Inferior parietal cortex (tissue), 1 donor: ENCODE results near the gene RAB10.
"Not testable (repeated sequence)": the region's sequence is repeated elsewhere in the genome, so short reads cannot be mapped to it uniquely, and the experiment has no call there.

ENCODE experiments used
- DNase-seq: peaks from one replicate; pipeline ENCODE4 v3.0.0-alpha.2; 2016; ENCODE audit errors: extremely low spot score

The RAB10 gene

DNA sequence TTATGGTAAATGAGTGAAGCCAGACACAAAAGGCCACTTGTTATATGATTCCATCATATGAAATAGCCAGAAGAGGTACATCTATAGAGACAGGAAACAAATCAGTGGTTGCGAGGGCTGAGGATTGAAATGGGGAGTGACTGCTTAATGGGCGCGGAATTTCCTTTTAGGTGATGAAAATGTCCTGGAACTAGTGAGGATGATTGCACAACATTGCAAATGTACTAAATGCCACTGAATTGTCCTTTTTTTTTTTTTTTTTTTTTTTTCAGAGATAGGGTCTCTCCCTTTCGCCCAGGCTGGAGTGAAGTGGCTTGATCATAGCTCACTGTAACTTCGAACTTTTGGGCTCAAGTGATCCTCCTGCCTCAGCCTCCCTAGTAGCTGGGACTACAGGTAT is 123.7 kb downstream of the RAB10 start:
- DNase-seq: no peak

DNA sequence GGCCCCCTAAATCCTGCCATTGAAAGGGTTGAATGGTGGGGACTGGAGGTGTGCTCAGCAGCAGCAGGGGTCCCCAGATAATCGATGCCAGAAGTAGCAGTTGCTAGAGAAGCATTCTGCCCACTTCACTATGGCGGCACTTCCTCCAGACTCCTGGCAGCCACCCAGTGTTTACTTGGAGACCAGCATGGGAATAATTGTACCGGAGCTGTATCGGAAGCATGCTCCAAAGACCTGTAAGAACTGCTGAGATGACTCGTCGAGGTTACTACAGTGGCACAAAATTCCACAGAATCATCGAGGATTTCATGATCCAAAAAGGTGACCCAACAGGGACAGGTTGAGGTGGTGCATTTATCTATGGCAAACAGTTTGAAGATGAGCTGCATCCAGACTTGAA is 128.0 kb downstream of the RAB10 start:
- no peak for DNase-seq

DNA sequence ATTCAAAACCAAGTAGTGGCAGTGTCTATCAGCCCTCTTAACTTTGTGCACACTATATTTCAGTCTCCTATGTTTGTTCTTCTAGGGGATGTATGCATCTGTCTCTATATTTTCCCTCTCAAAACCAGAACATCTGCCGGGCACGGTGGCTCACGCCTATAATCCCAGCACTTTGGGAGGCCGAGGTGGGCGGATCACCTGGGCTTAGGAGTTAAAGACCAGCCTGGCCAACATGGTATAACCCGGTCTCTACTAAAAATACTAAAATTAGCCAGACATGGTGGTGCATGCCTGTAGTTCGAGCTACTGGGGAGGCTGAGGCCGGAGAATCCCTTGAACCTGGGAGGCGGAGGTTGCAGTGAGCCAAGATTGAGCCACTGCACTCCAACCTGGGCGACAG is 129.1 kb downstream of the RAB10 start:
- no peak for DNase-seq

DNA sequence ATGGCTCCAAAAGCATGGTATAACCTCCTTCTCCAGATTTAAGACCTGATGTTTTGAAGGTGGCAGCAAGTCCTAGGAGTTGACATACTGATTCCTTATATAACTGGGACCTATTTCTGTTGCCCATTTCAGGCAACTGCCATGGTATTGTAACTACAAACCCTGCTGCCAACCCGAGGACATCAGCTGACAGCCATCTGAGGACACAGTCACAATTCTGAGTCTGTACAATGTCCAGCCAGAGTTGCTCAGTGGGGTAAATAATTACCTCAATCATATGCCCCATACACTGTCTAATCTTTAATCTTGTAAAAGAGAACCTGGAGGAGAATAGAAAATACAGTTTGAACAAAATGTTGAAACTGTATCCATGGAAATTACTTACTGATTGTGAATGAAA is 130.3 kb downstream of the RAB10 start:
- peak; percentile 57 for DNase-seq

DNA sequence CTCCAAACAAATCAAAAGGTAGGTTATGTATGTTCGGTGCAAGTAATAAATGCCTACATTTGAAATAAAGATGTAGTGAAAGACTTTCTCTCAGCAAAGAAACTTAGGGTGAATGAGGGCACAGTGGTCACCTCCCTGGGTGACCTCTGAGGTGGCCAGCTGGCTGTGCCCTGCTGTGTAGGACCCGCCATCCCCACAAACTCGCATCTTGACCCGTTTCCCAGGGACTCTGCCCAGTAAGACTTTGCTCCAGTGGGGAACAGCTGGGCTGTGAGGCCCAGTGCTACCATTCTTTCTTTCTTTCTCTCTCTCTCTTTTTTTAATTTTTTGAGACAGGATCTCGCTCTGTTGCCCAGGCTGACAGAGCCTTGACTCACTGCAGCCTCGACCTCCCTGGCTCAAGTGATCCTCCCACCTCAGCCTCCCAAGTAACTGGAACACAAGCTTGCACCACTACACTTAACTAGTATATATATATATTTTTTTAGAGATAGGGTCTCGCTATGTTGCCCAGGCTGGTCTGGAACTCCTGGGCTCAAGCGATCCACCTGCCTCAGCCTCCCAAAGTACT is 130.8 kb downstream of the RAB10 start:
- DNase-seq: no peak

DNA sequence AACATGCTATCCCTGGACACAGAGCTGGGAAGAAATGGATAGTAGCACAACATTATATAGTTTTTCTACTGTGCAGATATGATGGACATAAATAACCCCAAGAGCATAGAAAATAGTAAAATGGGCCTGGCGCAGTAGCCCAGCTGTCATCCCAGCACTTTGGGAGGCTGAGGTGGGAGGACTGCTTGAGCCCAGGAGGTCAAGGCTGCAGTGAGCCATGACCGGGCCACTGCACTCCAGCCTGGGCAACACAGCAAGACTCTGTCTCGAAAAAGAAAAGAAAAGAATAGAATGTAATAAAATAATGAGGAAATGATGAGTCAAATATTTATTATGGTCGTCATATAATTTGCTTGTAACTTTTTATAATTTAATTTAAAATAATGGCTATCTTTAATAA is 131.5 kb downstream of the RAB10 start:
- DNase-seq: no peak

DNA sequence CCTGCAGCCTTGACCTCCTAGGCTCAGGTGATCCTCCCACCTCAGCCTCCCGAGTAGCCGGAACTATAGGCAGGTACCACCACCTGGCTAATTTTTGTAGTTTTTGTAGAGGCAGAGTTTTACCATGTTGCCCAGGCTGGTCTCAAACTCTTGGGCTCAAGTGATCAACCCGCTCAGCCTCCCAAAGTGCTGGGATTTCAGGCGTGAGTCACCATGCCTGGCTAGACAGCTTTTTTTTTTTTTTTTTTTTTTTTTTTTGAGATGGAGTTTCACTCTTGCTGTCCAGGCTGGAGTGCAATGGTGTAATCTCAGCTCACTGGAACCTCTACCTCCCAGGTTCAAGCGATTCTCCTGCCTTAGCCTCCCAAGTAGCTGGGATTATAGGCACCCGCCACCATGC is 132.7 kb downstream of the RAB10 start:
- DNase-seq: not testable (repeated sequence)

DNA sequence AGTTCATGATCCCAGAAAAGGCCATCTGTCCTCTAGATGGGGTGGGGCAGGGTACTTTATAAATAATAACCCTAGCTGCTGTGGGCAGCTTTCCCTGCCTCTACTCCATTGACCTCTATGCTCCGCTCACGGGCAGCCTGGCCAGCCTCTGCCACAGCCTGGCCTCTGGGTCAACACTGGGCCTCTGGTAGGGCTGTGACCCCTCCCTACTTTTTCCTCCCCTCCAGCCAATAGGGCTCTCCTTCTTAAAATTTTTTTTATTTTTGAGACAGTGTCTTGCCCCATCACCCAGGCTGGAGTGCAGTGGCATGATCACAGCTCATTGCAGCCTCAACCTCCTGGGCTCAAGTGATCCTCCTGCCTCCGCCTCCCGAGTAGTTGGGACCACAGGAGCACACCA is 134.9 kb downstream of the RAB10 start:
- DNase-seq: no peak

DNA sequence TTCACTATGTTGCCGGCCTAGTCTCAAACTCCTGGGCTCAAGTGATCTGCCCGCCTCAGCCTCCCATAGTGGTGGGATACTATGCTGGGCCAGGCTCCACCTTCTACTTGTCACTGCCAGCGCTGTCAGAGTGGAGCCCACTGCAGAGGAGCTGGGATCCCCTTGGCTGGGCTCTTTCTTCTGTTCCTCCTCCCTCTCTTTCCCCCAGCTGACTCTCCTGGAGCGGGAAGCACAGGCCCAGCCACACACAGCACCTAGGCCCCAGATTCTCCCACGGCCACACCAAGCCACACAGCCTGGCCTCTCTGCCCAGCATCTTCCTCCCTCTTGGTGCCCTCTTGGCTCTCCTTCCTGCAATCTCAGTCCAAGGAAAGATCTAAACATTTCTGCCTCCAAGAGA is 135.3 kb downstream of the RAB10 start:
- DNase-seq: no peak

DNA sequence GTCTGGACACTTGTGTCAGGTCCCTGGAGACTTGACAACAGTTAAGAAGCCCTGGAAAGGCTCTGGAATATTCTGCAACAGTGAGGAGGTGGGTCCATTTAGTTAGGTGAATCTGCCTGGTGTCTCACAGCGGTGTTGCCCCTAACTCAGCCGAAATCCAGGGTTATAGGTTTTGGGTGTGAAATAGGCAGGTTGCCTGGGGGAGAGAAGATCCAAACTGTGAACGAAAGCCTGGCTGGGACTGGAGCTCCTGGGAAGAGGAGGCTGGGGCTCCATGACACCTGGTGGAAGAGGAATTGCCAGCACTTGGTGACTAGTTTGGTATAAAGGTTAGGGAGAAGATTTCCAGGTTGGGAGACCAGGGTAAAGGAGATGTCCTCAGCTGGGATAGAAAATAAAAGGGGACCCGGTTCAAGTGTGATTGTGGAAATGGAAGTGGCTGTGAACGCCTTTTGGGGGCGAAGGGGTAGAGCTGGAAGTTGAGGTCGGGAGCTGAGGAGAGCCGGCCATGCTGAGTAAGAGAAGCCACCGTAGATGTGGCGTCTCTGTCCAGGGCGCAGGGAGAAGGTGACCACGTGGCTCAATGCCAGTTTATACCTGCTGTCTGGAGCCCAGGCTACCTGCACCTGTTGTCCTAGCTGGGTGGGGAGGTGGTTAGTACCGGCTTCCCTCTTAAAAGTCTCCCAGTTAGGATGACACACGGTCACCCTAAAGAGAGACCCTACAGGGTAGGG is 136.0 kb downstream of the RAB10 start:
- DNase-seq: no peak

DNA sequence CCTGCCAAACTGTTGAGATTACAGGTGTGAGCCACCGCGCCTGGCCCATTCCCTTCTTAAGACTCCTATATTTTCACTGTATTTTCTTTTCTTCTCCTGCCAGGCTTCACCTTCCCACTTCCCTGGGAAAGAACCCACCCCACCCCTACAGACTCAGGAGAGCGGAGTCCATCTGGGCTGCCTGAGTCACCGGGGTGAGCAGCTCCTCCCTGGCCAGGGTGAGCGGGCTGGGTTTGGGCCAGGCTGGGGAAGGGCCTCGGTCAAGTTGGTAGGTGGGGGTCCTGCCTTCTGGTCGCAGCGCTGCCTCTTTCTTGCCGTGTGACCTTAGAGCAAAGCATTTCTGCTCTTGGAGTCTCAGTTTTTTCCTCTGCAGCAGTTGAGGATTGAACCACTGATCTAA is 136.9 kb downstream of the RAB10 start:
- DNase-seq: no peak

DNA sequence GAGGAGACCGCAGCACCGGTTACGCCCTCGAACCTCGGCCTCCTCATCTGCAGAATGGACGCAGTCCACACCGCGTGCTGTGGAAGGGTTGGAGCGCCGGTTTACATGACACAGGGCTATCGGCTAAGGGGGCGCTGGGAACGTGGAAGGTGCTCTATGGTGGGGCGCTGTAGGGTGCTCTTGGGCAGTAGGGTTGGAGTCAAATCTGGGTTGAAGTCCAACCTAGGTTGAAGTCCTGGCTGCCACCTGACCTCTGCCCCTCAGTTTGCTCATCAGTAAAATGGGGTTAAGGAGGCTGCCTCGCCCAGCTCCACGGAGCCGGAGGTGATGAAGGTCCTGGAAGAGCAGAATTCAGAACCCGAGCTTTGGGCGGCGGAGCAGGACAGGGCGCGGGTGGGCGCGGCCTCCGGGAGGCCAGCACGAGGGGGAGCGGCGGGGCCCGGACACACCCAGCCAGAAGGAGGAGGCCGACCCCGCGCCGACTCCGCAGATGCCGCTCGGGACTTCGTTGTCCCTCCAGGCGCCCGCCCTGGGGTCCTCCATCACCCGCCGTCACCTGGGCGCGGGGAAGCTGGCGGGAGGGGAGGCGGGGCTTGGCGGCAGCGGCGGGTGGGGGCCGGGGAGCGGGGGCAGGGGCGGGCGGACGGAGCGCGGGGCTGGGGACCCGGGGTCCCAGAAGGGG is 138.4 kb downstream of the RAB10 start:
- DNase-seq: no peak

DNA sequence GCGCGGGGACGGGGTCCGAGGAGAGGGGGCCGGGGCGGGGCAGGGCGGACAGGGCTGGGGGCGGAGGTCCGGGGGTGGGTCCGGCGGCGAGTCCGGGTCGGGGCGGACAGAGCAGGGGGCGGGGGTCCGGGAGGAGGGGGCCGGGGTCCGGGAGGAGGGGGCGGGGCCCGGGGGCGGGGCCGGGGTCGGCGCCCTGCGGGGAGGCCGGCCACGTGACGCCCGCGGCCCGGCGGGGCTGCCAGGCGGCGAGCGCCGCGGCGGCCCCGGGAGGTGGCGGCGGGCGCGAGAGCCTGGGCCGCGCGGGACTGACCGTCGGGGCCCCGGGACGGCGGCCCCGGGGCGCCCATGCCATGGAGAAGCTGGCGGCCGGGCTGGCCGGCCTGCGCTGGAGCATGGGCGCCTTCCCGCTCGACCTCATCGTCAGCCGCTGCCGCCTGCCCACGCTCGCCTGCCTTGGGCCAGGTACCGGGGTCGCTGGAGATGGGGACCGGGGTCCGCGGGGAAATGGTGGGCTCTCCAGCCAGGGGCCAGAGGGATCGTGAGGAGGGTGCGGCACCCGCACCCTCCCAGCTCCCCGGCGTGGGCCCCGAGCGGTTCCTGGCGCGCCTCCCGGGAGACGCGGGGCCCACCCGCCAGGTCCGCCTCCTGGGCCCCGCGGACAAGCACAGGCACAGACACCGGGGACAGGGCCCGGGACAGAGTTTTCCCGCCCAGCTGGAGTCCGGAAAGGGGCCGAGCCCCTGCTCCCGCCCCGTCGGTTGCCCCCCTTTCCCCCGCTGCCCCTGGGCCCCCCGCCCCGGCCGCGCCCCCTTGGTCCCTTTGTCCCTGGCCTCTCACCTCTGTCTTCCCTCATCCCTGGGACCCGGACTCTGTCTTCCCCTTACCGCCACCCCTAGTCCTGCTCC is 139.2 kb downstream of the RAB10 start, which contains the start of gene GAREM2:
TSS of gene GAREM2 (plus strand) at position 218 of the 905 bp plus-strand sequence. CDS start at position 351, 133 bp downstream.
- DNase-seq: no peak

DNA sequence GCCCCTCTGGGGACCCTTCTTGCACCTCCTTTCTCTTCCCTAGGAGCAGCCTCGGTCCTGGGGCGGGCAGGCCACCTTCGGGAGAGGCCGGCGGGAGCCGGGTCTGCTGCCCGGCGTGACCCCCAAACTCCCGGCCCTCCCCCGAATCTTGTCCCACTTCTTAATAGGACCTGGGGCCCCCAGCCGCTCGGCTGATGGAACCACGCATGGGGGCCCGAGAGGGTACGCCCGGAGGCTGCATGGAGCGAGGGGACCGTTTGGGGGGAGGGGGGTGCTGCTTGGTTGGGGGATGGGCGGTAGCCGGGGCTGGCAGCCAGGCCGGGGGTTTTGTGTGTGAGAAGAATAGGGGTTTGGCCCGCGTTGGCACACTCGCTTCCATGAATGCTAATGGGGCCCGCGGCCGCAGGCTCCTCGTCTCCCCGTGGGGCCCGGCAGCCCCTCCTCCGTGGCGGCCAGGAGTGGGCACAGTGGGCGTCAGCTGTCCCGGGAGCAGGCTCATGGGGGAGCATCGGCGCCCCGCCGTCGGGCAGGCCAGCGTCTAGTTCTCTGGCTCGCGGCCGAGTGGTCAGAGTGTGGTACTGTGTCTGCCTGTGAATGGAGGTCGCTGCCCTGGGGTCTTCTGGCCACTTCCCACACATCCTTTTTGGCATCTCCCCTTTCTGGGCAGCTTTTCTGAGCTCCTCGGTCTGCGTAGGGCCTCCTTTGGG is 140.0 kb downstream of the RAB10 start:
- no peak for DNase-seq

DNA sequence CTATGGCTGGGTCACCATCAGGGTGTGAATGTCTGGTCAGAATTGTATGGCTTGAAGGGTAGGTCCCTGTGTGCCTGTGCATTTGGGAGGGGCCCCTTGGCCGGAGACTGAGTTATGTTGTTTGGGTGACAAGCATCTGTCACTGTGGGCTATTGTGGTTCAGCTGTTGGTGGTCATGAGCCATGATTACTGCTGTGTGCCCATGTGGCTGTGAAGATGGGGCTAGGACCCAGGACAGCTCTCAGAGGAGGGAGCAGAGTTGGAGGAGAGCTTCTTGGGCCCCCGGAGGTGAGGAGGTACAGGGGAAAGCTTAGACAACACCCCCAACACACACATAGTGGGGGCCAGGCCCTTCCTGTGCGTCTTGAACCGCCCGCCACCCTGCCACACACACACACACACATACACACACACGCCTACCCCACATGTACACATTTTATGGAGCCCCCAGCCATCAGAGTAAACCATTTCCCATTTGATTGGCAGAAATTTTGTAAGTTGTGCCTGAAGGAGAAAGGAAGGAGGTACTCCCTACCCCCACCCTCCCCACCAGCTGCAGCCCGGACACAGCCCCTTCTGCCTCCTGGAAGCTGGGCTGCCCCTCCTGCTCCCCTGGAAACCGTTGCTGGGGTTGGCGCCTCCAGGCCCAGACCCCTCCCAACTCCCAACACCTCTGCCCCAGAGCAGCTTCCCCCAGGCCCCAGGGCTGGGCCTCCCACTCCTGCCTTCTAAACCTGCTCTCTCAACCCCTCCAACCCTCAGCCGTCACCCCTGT is 141.0 kb downstream of the RAB10 start:
- DNase-seq: no peak

DNA sequence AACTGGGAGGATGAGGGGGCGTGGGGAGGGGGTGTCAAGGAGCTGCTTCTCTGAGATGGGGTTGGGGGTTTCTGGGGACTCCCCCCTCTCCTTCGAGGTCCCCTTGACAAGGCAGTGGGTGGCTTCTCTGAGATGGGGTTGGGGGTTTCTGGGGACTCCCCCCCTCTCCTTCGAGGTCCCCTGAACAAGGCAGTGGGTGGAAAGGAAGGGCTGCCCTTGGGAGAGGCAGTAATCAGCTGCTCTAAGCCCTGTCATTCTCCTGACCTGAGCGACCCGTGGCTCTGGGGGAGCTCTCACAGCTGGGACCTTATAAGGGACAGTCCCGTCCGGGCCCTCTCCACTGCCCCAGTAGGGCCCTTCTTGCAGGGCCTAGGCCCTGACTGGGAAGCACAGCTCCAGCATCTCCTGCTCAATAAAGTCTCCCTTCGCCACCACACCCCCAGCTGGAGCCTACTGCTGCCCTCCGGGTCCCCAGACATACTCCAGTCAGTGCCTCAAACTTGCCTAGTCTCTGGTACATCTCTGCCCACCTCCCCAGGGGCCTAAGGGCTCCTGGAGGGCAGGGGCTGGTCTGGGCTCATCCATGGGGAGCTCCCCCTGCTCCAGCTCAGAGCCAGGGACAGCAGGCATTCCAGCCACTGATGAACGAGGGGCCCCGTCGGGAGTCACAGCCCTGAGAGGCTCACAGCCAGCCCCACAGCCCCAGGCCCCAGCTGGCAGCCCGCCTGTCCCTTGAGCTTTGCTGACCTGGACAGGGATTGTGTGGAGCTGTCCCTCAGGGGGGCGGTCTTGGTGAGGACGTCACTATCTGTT is 141.8 kb downstream of the RAB10 start:
- DNase-seq: no peak

DNA sequence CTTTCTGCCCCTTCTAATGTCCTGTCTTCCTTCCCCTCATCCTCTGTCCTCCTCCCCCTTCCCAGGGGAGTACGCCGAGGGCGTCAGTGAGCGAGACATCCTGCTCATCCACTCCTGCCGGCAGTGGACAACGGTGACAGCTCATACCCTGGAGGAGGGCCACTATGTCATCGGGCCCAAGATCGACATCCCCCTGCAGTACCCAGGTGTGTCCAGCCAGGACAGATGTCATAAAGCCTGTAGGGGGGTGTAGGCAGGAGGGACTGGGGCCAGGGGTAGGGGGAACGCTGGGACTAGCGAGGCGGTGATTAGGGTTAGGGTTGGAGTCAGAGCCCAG is 142.4 kb downstream of the RAB10 start:
- DNase-seq: no peak

DNA sequence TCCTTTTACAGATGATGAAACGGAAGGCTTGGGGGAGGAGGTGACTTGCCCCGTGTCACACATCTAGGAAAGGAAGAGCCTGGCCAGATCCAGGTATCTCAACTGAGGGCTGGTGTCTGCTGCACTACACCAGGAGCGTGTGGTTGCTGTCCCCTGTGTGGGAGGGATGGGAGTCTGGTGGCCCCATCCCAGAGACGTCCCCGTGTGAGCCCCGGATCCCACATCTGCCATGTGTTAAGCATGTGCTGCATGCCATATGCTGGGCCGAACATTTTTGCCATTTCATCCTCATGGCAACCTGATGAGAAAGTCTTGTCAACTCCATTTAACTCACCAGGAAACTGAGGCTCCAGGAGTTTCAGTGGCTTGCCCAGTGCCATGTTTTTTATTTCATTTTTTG is 143.2 kb downstream of the RAB10 start:
- no peak for DNase-seq

DNA sequence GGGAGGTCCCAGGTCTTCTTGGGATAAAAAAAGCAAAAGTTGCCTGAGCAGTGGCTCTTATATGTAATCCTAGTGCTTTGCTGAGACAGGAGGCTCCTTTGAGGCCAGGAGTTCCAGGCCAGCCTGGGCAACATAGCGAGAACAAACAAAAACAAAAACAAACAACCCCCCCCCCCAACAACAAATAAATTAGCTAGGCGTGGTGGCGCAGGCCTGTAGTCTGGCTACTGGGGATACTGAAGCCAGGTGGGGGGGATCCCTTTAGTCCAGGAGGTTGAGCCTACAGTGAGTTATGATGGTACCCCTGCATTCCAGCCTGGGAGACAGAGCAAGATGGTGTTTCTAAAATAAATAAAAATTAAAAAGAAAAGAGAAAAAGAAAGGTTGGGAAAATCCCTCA is 144.4 kb downstream of the RAB10 start:
- DNase-seq: no peak
